ENCODE data around the gene SCAPER. TPM values are rescaled to one million over a fixed set of nuclear protein-coding genes. Genes with fewer than 3 reads are reported as not detected.

SCAPER gene
- total RNA-seq, 3 donors from 2014 or later = 15.8 to 33.1 (median 33.0) TPM

DNA sequence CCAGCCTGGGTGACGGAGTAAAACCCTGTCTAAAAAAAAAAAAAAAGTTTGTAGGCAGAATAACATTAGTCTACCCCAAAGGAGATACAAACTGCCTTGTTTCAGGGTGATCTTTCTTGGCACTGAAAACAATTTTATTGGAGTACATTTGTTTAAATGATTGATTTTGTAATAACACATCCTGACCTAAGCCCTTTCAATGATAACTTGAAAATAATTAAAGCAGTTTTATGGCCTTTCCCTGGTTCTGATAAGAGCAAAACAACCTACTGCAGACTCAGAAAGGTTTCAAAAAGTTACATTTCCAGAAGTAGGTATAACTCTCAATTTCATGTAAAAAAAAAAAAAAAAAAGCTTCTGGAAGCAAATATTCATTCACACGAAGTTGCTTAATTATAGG lies 404.1 kb downstream of the SCAPER start:
- Histone ChIP-seq H3K4me1 (ENCODE audit: low read depth) (no peaks in the 10 kb centered on the region), H3K4me3 (no peak overlapping the region), H3K36me3 (ENCODE audit: low read depth) (no peaks in the 10 kb centered on the region), H3K9me3 (no peaks in the 10 kb centered on the region)
- no peak for TF ChIP-seq CTCF (IDR thresholded peaks at IDR 0.05)
- intact Hi-C loops (cut with DNase I, micrococcal nuclease) = no loop called here
- DNase-seq = no peak
- ATAC-seq = no peak

DNA sequence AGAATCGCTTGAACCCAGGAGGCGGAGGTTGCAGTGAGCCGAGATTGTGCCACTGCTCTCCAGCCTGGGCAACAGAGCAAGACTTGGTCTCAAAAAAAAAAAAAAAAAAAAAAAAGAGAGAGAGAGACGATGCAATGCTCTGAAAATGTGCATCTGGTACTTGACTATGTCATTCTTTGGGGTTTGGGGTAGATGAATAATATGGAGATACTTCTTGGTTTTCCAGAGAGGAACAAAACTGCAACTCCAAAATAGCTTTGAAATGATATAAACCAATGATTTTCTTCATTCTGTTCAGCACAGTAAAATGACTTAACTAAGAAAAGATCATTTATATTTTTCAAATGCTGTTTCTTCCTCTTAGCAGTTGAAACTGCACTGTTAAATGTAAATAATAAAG lies 409.7 kb downstream of the SCAPER start:
- H3K9me3 ChIP-seq = no peaks in the 10 kb centered on the region
- no peaks in the 10 kb centered on the region for H3K4me1 ChIP-seq (ENCODE audit: low read depth)
- ATAC-seq = no peak
- H3K36me3 ChIP-seq (ENCODE audit: low read depth) = no peaks in the 10 kb centered on the region
- H3K4me3 ChIP-seq = no peak overlapping the region
- intact Hi-C loops (cut with DNase I, micrococcal nuclease) = no loop called here
- TF ChIP-seq CTCF (IDR thresholded peaks at IDR 0.05) = no peak
- DNase-seq = no peak

GRCh38 chr15:76492538-76492937 lies 412.6 kb downstream of the SCAPER start:
- H3K4me1 ChIP-seq (ENCODE audit: low read depth) = no peaks in the 10 kb centered on the region
- intact Hi-C loops (cut with DNase I, micrococcal nuclease) = no loop called here
- no peak for DNase-seq
- TF ChIP-seq CTCF (IDR thresholded peaks at IDR 0.05) = no peak
- no peak for ATAC-seq
- no peaks in the 10 kb centered on the region for H3K36me3 ChIP-seq (ENCODE audit: low read depth)
- no peaks in the 10 kb centered on the region for H3K9me3 ChIP-seq
- H3K4me3 ChIP-seq = no peak overlapping the region

GRCh38 chr15:76483752-76484151 lies 421.4 kb downstream of the SCAPER start:
- TF ChIP-seq CTCF (IDR thresholded peaks at IDR 0.05) = no peak
- intact Hi-C loops (cut with DNase I, micrococcal nuclease) = no loop called here
- no peaks in the 10 kb centered on the region for H3K9me3 ChIP-seq
- H3K36me3 ChIP-seq (ENCODE audit: low read depth) = no peaks in the 10 kb centered on the region
- no peak overlapping the region for H3K4me3 ChIP-seq
- H3K4me1 ChIP-seq (ENCODE audit: low read depth) = no peaks in the 10 kb centered on the region
- no peak for ATAC-seq
- DNase-seq = no peak

- no peaks in the 10 kb centered on the region for H3K9me3 ChIP-seq
- H3K4me1 ChIP-seq (ENCODE audit: low read depth) = no peaks in the 10 kb centered on the region
- no peak overlapping the region for H3K4me3 ChIP-seq
- intact Hi-C loops (cut with DNase I, micrococcal nuclease) = no loop called here
- TF ChIP-seq CTCF (IDR thresholded peaks at IDR 0.05) = no peak
- no peaks in the 10 kb centered on the region for H3K36me3 ChIP-seq (ENCODE audit: low read depth)
- ATAC-seq (no peak), DNase-seq (no peak)
These were observed 422.1 kb downstream of the SCAPER start for GRCh38 chr15:76483018-76483417.

DNA sequence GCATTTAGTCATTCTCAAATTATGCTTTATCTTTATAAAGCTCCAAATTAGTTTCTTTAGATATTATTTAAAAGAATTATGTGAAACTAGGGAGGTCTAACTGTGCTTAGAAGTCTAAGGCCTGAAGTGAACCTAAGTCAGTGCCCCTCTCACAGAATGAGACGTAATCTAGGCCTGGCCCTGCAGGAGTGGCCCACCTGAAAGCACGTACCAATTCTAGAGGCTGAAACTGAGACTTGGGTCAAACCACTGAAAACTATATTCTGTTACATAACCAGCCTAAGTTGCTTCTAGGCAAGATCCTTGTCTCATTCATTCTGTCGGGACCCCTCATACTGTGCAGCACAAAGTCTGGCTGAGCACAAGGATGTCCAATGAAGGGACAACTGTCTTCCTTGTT lies 424.9 kb downstream of the SCAPER start:
- ATAC-seq (no peak), DNase-seq (no peak)
- H3K36me3 ChIP-seq (ENCODE audit: low read depth) = no peaks in the 10 kb centered on the region
- TF ChIP-seq CTCF (IDR thresholded peaks at IDR 0.05) = no peak
- H3K9me3 ChIP-seq = no peaks in the 10 kb centered on the region
- no peak overlapping the region for H3K4me3 ChIP-seq
- H3K4me1 ChIP-seq (ENCODE audit: low read depth) = no peaks in the 10 kb centered on the region
- intact Hi-C loops (cut with DNase I, micrococcal nuclease) = no loop called here
